Aorta (tissue), 5 donors: ENCODE results near the gene NFE2L1. TPM values are rescaled to one million over a fixed set of nuclear protein-coding genes. Genes with fewer than 3 reads are reported as not detected.
A peak's percentile ranks its signal among the peaks of the same experiment; 100 is the strongest.
"Not testable (repeated sequence)": the region's sequence is repeated elsewhere in the genome, so short reads cannot be mapped to it uniquely, and the experiment has no call there.

ENCODE experiments used
- ATAC-seq: fragments of 200-7000 bp; cut with Tn5 transposase; one replicate; pipeline ENCODE4 v1.9.1; 2022; ENCODE audit warnings: moderate library complexity; ENCODE audit not compliant: low FRiP score
- DNase-seq, 2 donors: peaks; one replicate each; pipeline ENCODE4 v3.0.0-alpha.2; 2020
- H3K27ac ChIP-seq, 2 donors: one replicate each; pipeline ENCODE4 v1.5.1; 2013; ENCODE audit warnings: low read length in 2 of 2, mild to moderate bottlenecking in 2 of 2, moderate library complexity in 2 of 2, control low read depth in 1 of 2, inconsistent platforms in 1 of 2, low read depth in 1 of 2
- H3K27me3 ChIP-seq, 2 donors: one replicate each; pipeline ENCODE4 v1.6.1; 2013; ENCODE audit warnings: control low read depth in 1 of 2, low read length in 1 of 2, mild to moderate bottlenecking in 1 of 2, moderate library complexity in 1 of 2; ENCODE audit not compliant: insufficient read depth in 2 of 2, control insufficient read depth in 1 of 2
- H3K36me3 ChIP-seq, 2 donors: one replicate each; pipeline ENCODE4 v1.6.1; 2013; ENCODE audit warnings: control low read depth in 1 of 2, low read length in 1 of 2, mild to moderate bottlenecking in 1 of 2; ENCODE audit not compliant: insufficient read depth in 2 of 2, control insufficient read depth in 1 of 2
- H3K4me1 ChIP-seq, 2 donors: one replicate each; pipeline ENCODE4 v1.6.1; 2013; ENCODE audit warnings: low read length in 2 of 2, control low read depth in 1 of 2, mild to moderate bottlenecking in 1 of 2, moderate library complexity in 1 of 2; ENCODE audit not compliant: insufficient read depth in 2 of 2, control insufficient read depth in 1 of 2
- H3K4me3 ChIP-seq, 2 donors: one replicate each; pipeline ENCODE4 v1.5.1; 2013; ENCODE audit warnings: low read length in 2 of 2, control low read depth in 1 of 2, mild to moderate bottlenecking in 1 of 2
- H3K9me3 ChIP-seq: one replicate; pipeline ENCODE4 v1.6.1; 2013; ENCODE audit warnings: mild to moderate bottlenecking, low read length; ENCODE audit not compliant: control insufficient read depth
- WGBS, 2 donors: extraction: QIAGEN DNeasy Blood & Tissue Kit; methylation state at CpG; one replicate each; pipeline ENCODE4 v1.1.7; 2013; 5-methylcytosine and 5-hydroxymethylcytosine counted together
- intact Hi-C, 2 donors: fragments of 100-400 bp; cut with DNase I; formaldehyde crosslinking; loops; one replicate each; pipeline versions ENCODE4 v1.14.2 to v1.15.0; 2022
- polyA plus RNA-seq, 2 donors: library from polyadenylated mRNA; stranded (reverse); fragments of 200-250 nt; gene quantifications; one replicate each; pipeline ENCODE4 v1.2.3, GENCODE V29; 2013
- total RNA-seq, 2 donors: library from RNA; stranded (reverse); fragmentation: NEBNext Ultra II Directional; extraction: Animal tissue kit (Norgen Biotek cat#: 25700); gene quantifications; one replicate each; pipeline ENCODE4 v1.2.1, GENCODE V29; 2021
- donor health status: healthy with polysubstance abuse.
- donor health status: Bipolar disorder and iron deficiency.
- donor health status: DM: no; HTN: no; CAD: no.
- donor health status: DM: no; HTN: no; CAD: no.
- donor health status: DM: yes; HTN: yes; CAD: no.

The NFE2L1 gene
- total and polyA plus RNA-seq, 4 donors, result 80.6 to 250 (median 122) TPM

GRCh38 chr17:48067245-48067644 is 19.1 kb downstream of the NFE2L1 start:
- H3K36me3 ChIP-seq, result no peaks in the 10 kb centered on the region
- H3K9me3 ChIP-seq, result no peaks in the 10 kb centered on the region
- DNase-seq, result no peak
- no peak for ATAC-seq
- no peaks in the 10 kb centered on the region for H3K4me1 ChIP-seq
- no peak overlapping the region for H3K4me3 ChIP-seq
- H3K27ac ChIP-seq, result no peak overlapping the region
- intact Hi-C loops, result no loop called here
- WGBS, 2 donors, result 92 to 98% methylated on average over 3 of the region's 3 CpGs
- no peaks in the 10 kb centered on the region for H3K27me3 ChIP-seq

GRCh38 chr17:48067808-48068207 is 19.6 kb downstream of the NFE2L1 start:
- H3K36me3 ChIP-seq, H3K4me3 ChIP-seq, H3K27ac ChIP-seq, H3K4me1 ChIP-seq, H3K27me3 ChIP-seq, intact Hi-C loops, DNase-seq, H3K9me3 ChIP-seq, ATAC-seq: not testable (repeated sequence)
- WGBS, 2 donors, result 54 to 61% methylated on average over 2 of the region's 2 CpGs

- Histone ChIP-seq H3K9me3 (no peaks in the 10 kb centered on the region), H3K27me3 (no peaks in the 10 kb centered on the region), H3K4me1 (no peaks in the 10 kb centered on the region), H3K4me3 (no peak overlapping the region), H3K27ac (no peak overlapping the region), H3K36me3 (no peaks in the 10 kb centered on the region)
- WGBS, 2 donors, result 54 to 70% methylated on average over 3 of the region's 3 CpGs
- intact Hi-C loops, result no loop called here
- DNase-seq (no peak), ATAC-seq (no peak)
Measured at GRCh38 chr17:48068491-48068961, 20.4 kb downstream of the NFE2L1 start.

GRCh38 chr17:48070195-48070594 is 22.0 kb downstream of the NFE2L1 start:
- WGBS, 2 donors, result 41 to 66% methylated on average over 2 of the region's 2 CpGs
- Histone ChIP-seq H3K4me1 (no peaks in the 10 kb centered on the region), H3K9me3 (no peaks in the 10 kb centered on the region), H3K36me3 (peaks cover 0 to 4% of the 10 kb centered on the region in 2 donors), H3K4me3 (no peak overlapping the region), H3K27ac (no peak overlapping the region), H3K27me3 (no peaks in the 10 kb centered on the region)
- intact Hi-C loops, result no loop called here
- DNase-seq (no peak), ATAC-seq (peak; percentile 30)

- Histone ChIP-seq H3K4me1 (no peaks in the 10 kb centered on the region), H3K4me3 (no peak overlapping the region), H3K36me3 (peaks cover 1 to 5% of the 10 kb centered on the region in 2 donors), H3K27me3 (no peaks in the 10 kb centered on the region), H3K27ac (no peak overlapping the region), H3K9me3 (no peaks in the 10 kb centered on the region)
- ATAC-seq (no peak), DNase-seq (no peak)
- intact Hi-C loops, result no loop called here
- 66 to 67% methylated on average over 2 of the region's 2 CpGs for WGBS, 2 donors
Measured at GRCh38 chr17:48071654-48072053, 23.5 kb downstream of the NFE2L1 start.

GRCh38 chr17:48072811-48073210 is 24.7 kb downstream of the NFE2L1 start:
- intact Hi-C loops, DNase-seq: not testable (repeated sequence)
- 88 to 90% methylated on average over 9 of the region's 9 CpGs for WGBS, 2 donors

GRCh38 chr17:48073566-48074094 is 25.5 kb downstream of the NFE2L1 start:
- H3K4me1 ChIP-seq, H3K27me3 ChIP-seq, ATAC-seq, DNase-seq, H3K27ac ChIP-seq, H3K36me3 ChIP-seq, H3K9me3 ChIP-seq, H3K4me3 ChIP-seq: not testable (repeated sequence)
- WGBS, 2 donors, result 77 to 79% methylated on average over 5 of the region's 5 CpGs
- intact Hi-C loops, result loop anchor here (1.0 kb wide), 2 partner anchors 47 to 48 kb away; no protein-coding TSS in a partner anchor

More at GRCh38 chr17:48072811-48073210, 24.7 kb downstream of the NFE2L1 start:
- H3K36me3 ChIP-seq, H3K27me3 ChIP-seq, H3K4me3 ChIP-seq, H3K27ac ChIP-seq, H3K9me3 ChIP-seq, H3K4me1 ChIP-seq, ATAC-seq: not testable (repeated sequence)

- Histone ChIP-seq H3K4me1 (no peaks in the 10 kb centered on the region), H3K27ac (no peak overlapping the region), H3K4me3 (no peak overlapping the region), H3K27me3 (no peaks in the 10 kb centered on the region), H3K9me3 (no peaks in the 10 kb centered on the region), H3K36me3 (peaks cover 1 to 8% of the 10 kb centered on the region in 2 donors)
- DNase-seq (peak; percentile 82 to 86), ATAC-seq (peak; percentile 85)
- intact Hi-C loops, result loop anchor here (1.0 to 5.0 kb wide), 3 partner anchors 48 to 58 kb away; no protein-coding TSS in a partner anchor
- WGBS, 2 donors, result 50 to 53% methylated on average over 7 of the region's 7 CpGs
Measured at GRCh38 chr17:48074322-48075081, 26.3 kb downstream of the NFE2L1 start.

- not testable (repeated sequence) for H3K36me3 ChIP-seq, H3K9me3 ChIP-seq, H3K27ac ChIP-seq, H3K4me3 ChIP-seq, H3K27me3 ChIP-seq, DNase-seq, H3K4me1 ChIP-seq, ATAC-seq
- intact Hi-C loops, result loop anchor here in 1 of 2 donors (5.0 kb wide), 1 partner anchor 55 kb away; no protein-coding TSS in a partner anchor
- 88 to 94% methylated on average over 9 to 10 of the region's 10 CpGs for WGBS, 2 donors
Measured at GRCh38 chr17:48077152-48077551, 29.0 kb downstream of the NFE2L1 start.
